ENCODE results near the gene CLCN1.

- TF ChIP-seq CTCF (IDR thresholded peaks at IDR 0.05) = no peak
- TF ChIP-seq POLR2AphosphoS5 (IDR thresholded peaks at IDR 0.05; ENCODE audit: insufficient read depth in 1 of 2, low read depth in 1 of 2) = peak in 1 of 2 donors; percentile 40
Observed at GRCh38 chr7:143372070-143372469, 56.2 kb downstream of the CLCN1 start.

Data from vagina (tissue), 2 donors.